MM.1S (cell line): ENCODE measurements around the gene ELOB.

Source experiments
- CTCF ChIP-seq: fragments of 300-600 bp; sonication (generic); IDR thresholded peaks from 2 replicates; pipeline ENCODE4 v1.5.1; 2016; ENCODE audit warnings: antibody characterized with exemption, low read length, mixed read lengths
- EZH2phosphoT487 ChIP-seq: fragments of 300-600 bp; sonication (generic); IDR thresholded peaks from 2 replicates; pipeline ENCODE4 v1.6.1; 2018; ENCODE audit warnings: antibody characterized with exemption, low read length

- TF ChIP-seq CTCF (no peak), EZH2phosphoT487 (no peak)
Measured at GRCh38 chr16:2779978-2780898, 3.2 kb upstream of the ELOB start.
